ENCODE data around the gene EPHA8. TPM values are rescaled to one million over a fixed set of nuclear protein-coding genes. Genes with fewer than 3 reads are reported as not detected.

EPHA8 gene
- total RNA-seq, 1 donor, result not detected

DNA sequence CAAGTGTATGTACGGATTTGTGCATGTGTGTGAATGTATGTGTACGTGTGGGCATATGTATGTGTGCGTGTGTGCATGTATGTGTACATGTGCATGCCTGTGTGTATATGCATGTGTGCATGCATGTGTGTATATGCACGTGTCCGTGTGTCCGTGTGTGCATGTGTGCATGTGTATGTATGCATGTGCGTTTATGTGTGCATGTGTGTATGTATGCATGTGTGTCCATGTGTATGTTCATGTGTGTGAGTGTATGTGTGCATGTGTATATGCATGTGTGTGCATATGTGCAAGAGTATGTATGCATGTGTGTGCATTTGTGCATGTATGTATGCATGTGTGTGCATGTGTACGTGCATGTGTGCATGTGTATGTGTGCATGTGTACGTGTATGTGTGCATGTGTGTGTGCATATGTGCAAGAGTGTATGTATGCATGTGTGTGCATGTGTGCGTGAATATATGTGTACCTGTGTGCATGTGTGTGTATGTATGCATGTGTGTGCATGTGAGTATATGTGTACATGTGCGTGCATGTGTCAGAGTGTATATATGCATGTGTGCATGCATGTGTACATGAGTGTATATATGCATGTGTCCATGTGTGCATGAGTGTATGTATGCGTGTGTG lies 15.6 kb downstream of the EPHA8 start:
- H3K4me3 ChIP-seq (ENCODE audit: low read depth, low read length), result no peak overlapping the region
- TF ChIP-seq, protein P1, sequence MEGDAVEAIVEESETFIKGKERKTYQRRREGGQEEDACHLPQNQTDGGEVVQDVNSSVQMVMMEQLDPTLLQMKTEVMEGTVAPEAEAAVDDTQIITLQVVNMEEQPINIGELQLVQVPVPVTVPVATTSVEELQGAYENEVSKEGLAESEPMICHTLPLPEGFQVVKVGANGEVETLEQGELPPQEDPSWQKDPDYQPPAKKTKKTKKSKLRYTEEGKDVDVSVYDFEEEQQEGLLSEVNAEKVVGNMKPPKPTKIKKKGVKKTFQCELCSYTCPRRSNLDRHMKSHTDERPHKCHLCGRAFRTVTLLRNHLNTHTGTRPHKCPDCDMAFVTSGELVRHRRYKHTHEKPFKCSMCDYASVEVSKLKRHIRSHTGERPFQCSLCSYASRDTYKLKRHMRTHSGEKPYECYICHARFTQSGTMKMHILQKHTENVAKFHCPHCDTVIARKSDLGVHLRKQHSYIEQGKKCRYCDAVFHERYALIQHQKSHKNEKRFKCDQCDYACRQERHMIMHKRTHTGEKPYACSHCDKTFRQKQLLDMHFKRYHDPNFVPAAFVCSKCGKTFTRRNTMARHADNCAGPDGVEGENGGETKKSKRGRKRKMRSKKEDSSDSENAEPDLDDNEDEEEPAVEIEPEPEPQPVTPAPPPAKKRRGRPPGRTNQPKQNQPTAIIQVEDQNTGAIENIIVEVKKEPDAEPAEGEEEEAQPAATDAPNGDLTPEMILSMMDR (IDR thresholded peaks at IDR 0.05; ENCODE audit: insufficient read depth, low read length), result no peak
- no peak for DNase-seq (ENCODE audit: low read depth)

DNA sequence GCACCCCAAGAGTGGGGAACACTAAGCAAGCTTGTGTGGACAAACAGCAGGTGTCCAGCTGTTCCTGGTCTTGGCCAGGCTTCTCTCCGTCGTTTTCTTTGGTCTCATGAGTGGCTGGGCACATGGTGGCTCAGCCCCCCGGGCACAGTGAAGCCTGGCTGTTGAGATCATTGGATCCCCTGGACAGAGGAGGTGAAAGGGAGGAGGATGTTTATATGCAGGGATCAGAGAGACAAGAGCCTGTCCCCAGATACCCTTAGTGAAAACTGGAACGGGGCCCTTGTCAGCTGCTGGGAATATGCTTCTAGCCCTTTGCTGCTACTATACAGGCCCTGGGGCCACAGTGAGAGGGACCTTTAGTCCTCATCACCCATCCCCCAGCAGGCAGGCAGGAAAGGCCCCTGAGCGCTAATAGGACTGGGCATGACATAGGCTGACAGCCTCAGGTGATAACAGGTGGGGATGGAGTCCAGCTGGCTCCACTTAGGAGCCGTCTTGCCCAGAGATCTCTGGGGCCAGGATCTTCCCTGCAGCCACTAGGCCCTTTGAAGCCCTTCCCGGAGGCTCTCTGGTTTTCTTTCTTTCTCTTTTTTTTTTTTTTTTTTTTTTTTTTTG lies 16.4 kb downstream of the EPHA8 start:
- TF ChIP-seq, protein P1 (IDR thresholded peaks at IDR 0.05; ENCODE audit: insufficient read depth, low read length), result no peak
- H3K4me3 ChIP-seq (ENCODE audit: low read depth, low read length), result no peak overlapping the region
- no peak for DNase-seq (ENCODE audit: low read depth)

DNA sequence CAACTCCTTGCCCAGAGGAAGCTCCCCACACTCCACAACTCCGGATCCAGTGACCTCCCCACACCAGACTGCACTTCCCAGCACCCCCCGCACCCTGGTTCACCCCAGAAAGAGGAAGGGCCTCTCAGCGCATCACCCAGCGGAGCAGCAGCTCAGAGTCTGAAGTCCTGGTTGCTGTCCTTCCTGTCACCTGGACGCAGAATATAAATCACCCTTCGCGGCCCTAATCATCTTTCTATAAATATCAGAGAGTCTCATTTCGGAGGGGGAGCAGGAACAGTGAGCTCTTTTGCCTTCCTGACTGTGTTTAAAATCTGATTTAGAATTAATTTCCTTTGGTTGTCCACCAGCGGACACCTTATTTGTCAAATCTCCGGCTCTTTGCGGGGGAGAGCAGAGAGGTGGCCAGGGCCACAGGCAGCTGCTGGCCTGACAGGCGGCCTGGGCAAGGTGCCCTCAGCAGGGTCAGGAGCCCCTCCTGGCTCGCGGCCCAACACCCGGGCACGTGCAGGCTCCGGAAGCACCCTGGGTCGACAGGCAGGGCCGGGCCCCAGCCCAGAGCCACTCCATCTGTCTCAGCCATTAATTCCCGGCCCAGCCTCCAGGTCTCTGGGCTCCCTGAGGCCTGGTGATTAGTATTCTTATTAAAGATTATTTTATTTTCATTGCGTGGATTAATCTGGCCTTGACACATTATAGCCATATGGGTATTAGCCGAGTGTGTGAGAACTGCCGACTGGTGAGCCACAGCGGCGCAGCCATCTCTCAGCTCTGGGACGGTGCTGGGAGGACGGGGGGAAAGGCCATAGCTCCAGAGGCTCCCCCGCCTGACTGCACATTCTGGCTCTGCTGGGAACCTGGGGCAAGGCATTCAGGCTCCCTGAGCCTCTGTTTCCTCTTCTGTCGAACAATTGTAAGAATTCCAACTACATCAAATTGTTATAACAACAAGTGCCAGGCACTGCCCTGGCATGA lies 19.7 kb downstream of the EPHA8 start:
- TF ChIP-seq, protein P1 (IDR thresholded peaks at IDR 0.05; ENCODE audit: insufficient read depth, low read length), result no peak
- H3K4me3 ChIP-seq (ENCODE audit: low read depth, low read length), result no peak overlapping the region
- DNase-seq (ENCODE audit: low read depth), result no peak

DNA sequence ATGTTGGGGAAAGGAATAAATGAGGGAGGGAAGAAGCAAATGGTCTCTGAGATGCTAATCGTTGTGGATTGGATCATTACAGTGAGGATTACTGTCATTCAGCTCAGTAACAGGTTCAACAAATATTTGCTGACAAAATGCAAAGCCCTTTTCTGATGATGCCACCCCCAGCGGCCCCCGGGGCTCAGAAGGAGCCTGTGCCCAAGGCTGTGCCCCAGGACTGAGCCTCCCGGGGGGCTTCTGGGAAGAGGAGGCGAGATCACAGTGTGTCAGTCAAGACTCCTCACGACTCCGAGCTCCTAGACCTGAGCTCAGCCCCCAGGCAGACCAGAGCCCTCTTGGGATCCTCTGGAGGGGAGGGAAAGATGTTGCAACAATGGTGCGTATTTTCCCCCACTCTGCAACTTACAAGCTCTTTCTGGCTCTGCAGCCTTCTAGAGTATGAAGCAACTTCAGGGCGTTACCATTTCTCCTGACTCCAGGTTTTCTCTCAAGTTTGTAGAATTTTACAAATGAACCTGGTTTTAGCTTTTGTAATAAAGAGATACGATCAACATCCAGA lies 20.8 kb downstream of the EPHA8 start:
- DNase-seq (ENCODE audit: low read depth), result peak; percentile 28
- TF ChIP-seq, protein P1 (IDR thresholded peaks at IDR 0.05; ENCODE audit: insufficient read depth, low read length), result no peak
- no peak overlapping the region for H3K4me3 ChIP-seq (ENCODE audit: low read depth, low read length)

DNA sequence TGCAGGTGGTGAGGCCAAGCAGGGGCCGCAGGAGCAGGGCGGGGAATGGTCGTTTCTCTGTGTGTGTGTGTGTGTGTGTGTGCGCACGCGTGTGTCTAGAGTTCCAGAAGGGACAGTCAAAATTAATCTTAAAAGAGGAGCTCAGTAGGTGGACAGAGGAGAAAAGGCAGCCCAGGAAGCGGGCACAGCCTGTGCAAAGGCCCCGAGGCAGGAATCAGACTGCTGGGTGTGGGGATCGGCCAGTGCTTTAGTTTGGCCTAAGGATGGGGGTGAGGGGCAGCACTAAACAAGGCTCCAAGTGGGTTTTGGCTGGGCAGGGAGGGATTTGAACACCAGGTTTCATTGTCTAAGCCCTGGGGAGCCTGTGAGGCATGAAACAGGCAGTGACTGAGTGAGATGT lies 21.7 kb downstream of the EPHA8 start:
- H3K4me3 ChIP-seq (ENCODE audit: low read depth, low read length), result no peak overlapping the region
- DNase-seq (ENCODE audit: low read depth), result no peak

DNA sequence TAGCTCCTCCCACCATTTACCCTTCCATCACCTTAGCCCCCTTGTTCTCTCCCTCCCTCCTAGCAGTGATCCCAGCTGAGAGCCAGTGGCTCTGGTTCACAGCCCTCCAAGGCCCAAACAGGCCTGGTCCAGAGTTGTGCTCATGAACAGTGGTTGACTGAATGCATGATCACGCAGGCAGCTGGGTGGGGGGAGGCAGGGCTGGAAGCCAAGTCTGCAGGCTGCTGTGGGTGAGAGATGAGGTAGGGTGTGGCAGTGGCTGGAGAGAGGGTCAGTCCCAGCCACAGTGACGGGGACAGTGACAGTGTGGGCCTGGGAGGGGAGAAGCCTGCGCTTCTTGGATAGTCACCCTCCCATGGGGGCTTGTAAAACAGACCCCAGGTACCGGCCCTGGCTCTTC lies 22.2 kb downstream of the EPHA8 start:
- H3K4me3 ChIP-seq (ENCODE audit: low read depth, low read length), result no peak overlapping the region
- TF ChIP-seq, protein P1 (IDR thresholded peaks at IDR 0.05; ENCODE audit: insufficient read depth, low read length), result no peak
- DNase-seq (ENCODE audit: low read depth), result no peak

More for the DNA sequence above, 21.7 kb downstream of the EPHA8 start:
- TF ChIP-seq, protein P1 (IDR thresholded peaks at IDR 0.05; ENCODE audit: insufficient read depth, low read length), result no peak
